ENCODE results near the gene MRPS25.

- TF ChIP-seq CTCF (IDR thresholded peaks at IDR 0.05; ENCODE audit: borderline replicate concordance, extremely low read depth, low read length, poor library complexity, severe bottlenecking) (no peak), EZH2 (IDR thresholded peaks at IDR 0.05; ENCODE audit: borderline replicate concordance, low read depth, low read length, severe bottlenecking) (no peak)
Measured at GRCh38 chr3:15007681-15008141, 57.4 kb downstream of the MRPS25 start.
